GM18858 (cell line): Measurements from ENCODE around the gene NRG2.

Experiments
- ATAC-seq: cut with Tn5 transposase; IDR thresholded peaks from one replicate; pipeline ENCODE4 v1.9.1; 2021; ENCODE audit not compliant: unreplicated experiment

Gene NRG2

DNA sequence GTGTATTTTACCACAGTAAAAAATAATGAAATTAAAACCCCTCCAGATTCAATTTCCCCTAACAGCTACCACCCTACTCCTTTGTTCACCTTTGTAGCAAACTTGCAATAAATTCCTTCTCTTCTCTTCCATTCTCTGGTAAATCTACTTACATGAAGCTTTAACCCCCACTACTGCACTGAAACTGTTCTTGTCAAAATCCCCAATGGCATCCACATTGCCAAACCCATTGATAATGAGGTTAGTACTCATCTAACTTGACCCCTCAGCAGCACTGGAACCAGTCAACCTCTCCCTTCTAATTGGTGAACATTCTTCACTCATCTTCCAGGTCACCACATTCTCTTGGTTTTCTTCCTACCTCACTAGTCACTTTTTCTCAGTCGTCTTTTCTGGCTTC lies 29.6 kb downstream of the NRG2 start:
- no peak for ATAC-seq

- ATAC-seq, result no peak
Observed at GRCh38 chr5:140012443-140012842, 30.7 kb downstream of the NRG2 start.

DNA sequence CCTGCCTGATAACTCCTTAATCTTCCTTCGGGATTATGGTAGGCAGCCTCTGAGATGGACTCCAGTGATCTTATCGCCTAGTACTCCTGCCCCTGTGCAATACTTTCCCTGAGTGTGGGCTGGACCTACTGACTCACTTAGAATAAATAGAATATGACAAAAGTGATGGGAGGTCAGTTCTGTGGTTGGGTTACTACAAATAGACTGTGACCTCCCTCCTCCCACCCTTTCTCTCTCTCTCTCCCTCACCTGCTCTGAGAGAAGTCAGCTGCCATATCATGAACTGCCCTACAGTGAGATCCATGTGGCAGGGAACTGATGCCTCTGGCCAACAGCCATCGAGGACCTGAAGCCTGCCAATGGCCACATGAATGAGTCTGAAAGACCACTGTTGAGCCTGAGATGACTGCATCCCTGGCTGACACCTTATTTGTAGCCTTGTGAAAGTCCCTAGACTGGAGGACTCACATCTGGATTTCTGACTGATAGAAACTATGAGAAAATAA lies 31.7 kb downstream of the NRG2 start:
- ATAC-seq, result peak; percentile 82

- no peak for ATAC-seq
Observed at GRCh38 chr5:140010798-140011197, 32.3 kb downstream of the NRG2 start.

- ATAC-seq, result no peak
Observed at GRCh38 chr5:140007311-140007710, 35.8 kb downstream of the NRG2 start.

DNA sequence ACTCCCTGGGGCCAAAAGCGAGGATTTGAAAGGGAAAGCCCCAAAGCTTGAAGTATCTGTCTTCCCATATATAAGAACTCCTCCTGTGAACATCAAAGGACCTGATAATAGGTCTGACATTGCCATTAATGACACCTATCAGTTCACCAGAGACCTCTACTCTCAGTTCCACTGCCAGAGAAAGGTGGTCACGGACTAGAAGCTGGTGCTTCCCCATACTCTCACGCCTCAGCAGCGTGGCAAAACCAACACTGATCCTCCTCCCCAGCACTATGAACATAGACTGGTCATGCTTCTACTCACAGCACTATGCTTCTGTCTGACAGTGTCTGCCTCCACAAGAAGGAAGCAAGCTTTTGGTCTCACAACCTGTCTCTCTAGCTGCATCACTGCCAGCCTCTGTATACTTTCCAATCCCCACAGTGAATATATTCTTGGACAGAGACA lies 37.9 kb downstream of the NRG2 start:
- peak; percentile 99 for ATAC-seq

- no peak for ATAC-seq
Observed at GRCh38 chr5:140004174-140004573, 38.9 kb downstream of the NRG2 start.

- ATAC-seq, result no peak
Observed at GRCh38 chr5:140003519-140003918, 39.6 kb downstream of the NRG2 start.

- ATAC-seq, result no peak
Observed at GRCh38 chr5:140000332-140000731, 42.8 kb downstream of the NRG2 start.

- no peak for ATAC-seq
Observed at GRCh38 chr5:139998837-139999236, 44.3 kb downstream of the NRG2 start.

- no peak for ATAC-seq
Observed at GRCh38 chr5:139997276-139997675, 45.8 kb downstream of the NRG2 start.

DNA sequence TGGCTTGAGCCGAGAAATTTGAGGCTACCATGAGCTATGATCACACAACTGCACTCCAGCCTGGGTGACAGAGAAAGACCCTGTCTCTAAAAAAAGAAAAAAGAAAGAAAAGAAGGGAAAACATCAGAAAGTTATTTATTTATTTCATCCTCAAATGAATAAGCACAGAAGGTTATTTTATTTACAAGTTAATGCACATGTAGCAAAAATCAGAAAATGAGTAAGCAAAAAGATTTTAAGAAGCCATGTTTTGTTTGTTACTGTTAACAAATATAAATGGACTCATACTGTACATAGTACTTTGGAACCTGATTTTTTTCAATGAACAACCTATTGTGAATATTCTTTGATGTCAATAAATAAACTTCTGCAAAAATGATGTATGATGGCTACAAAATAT lies 47.2 kb downstream of the NRG2 start:
- ATAC-seq, result no peak

GRCh38 chr5:139994234-139994633 lies 48.9 kb downstream of the NRG2 start:
- ATAC-seq, result no peak

DNA sequence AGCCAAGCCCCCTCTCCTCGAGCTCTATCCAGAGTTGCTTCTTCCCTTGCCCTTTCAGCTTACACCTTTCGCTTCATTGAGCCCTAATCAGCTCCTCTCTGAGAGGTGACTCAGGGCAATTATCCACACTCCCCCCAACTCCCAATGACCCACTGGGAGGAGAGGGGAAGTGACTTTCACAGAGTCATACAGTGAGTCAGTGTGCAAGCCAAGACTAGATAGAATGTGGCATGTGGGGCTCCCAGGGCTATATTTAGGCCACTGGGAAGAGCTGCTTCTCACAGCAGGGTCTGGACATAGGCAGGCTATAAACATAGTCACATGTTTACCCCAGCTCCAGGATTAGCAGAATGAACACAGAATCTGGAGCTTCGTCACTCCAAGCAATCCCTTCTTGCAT lies 57.4 kb downstream of the NRG2 start:
- ATAC-seq, result no peak

DNA sequence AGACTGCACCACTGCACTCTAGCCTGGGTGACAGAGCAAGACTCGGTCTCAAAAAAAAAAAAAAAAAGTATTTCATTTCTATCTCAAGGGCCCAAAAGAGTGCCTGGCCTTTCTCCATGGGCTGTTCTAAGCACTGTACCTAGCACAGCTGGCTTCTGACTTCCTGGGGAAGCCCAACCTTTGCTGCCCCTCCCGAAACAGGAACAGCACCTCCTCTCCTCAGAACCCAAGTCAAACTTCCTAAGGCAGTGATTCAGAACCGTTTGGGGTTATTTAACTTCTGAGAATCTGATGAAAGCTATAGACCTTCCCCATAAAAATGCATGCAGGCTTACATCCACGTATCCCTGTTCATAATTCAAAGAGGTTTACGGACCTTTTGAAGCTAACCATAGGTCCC lies 57.8 kb downstream of the NRG2 start:
- ATAC-seq, result no peak

DNA sequence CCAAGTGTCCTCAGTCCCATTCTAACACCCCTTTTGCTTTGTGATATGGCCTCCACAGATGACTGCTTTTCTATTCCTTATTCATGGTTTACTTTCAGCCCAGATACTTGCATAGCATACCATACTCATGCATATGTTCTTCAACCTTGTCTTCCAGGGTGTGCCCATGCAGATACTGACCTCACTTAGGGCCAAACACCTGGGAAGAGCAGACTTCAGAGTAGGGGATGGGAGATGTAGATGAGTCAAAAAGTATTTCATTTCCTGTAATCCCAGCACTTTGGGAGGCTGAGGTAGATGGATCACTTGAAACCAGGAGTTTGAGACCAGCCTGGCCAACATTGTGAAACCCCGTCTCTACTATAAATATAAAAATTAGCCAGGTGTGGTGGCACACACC lies 58.3 kb downstream of the NRG2 start:
- ATAC-seq, result no peak

DNA sequence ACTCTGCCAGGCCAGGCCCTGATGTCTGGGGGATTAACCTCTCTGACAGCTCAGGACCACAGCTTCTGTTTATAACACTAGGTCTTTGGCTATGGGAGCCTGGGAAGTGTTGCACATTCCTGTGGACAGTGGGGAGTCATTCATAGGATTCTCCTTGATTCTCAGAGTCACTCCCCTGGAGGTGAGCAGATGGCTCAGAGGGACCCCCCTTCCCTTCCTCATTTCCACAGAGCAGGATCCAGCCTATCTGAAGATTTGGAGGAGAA lies 60.2 kb downstream of the NRG2 start:
- no peak for ATAC-seq

- no peak for ATAC-seq
Observed at GRCh38 chr5:139982157-139982974, 60.7 kb downstream of the NRG2 start.

GRCh38 chr5:139980765-139981164 lies 62.3 kb downstream of the NRG2 start:
- ATAC-seq, result no peak

GRCh38 chr5:139979943-139980342 lies 63.2 kb downstream of the NRG2 start:
- no peak for ATAC-seq

DNA sequence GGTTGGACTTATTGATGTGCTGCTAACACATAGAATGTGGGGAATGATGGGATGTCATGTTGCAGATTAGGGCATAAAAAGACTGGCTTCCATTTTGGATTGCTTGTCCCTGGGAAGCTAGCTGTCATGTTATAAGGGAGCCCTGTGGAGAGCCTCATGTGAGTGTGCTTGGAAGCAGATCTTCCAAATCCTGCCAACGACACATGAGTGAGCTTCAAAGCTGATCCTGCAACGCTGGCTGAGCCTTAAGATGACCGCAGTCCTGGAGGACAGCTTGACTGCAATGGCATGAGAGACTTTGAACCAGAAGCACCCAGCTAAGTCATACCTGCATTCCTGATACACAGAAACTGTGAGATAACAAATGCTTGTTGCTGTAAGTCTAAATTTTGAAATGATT lies 63.6 kb downstream of the NRG2 start:
- ATAC-seq, result no peak

DNA sequence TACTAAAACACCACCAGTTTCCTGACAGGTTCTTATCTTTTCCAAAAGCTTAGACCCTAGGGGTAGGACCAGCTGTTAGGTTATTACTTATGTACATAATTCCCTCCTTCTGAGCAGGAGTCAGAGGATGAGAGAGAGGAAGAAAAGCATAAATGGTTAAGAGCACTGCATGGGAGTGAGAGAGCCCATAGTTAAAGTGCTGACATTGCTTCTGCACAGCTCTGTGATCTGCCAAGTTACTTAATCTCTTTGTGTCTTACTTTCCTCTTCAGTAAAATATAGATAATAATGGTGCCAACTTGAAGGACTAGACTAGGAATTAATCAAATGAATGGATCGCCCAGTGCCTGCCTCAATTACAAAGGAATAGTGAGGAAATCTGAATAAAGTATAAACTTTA lies 66.4 kb downstream of the NRG2 start:
- ATAC-seq, result no peak

GRCh38 chr5:139975942-139976341 lies 67.2 kb downstream of the NRG2 start:
- ATAC-seq, result no peak
